ENCODE results near the gene ZNF518A.
A peak's percentile ranks its signal among the peaks of the same experiment; 100 is the strongest.

Gene ZNF518A, protein sequence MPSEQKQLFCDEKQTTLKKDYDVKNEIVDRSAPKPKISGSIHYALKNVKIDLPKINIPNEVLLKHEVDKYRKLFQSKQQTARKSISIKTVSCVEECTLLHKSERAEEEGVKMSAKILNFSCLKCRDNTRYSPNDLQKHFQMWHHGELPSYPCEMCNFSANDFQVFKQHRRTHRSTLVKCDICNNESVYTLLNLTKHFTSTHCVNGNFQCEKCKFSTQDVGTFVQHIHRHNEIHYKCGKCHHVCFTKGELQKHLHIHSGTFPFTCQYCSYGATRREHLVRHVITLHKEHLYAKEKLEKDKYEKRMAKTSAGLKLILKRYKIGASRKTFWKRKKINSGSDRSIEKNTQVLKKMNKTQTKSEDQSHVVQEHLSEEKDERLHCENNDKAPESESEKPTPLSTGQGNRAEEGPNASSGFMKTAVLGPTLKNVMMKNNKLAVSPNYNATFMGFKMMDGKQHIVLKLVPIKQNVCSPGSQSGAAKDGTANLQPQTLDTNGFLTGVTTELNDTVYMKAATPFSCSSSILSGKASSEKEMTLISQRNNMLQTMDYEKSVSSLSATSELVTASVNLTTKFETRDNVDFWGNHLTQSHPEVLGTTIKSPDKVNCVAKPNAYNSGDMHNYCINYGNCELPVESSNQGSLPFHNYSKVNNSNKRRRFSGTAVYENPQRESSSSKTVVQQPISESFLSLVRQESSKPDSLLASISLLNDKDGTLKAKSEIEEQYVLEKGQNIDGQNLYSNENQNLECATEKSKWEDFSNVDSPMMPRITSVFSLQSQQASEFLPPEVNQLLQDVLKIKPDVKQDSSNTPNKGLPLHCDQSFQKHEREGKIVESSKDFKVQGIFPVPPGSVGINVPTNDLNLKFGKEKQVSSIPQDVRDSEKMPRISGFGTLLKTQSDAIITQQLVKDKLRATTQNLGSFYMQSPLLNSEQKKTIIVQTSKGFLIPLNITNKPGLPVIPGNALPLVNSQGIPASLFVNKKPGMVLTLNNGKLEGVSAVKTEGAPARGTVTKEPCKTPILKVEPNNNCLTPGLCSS (N-terminal part only)

DNA sequence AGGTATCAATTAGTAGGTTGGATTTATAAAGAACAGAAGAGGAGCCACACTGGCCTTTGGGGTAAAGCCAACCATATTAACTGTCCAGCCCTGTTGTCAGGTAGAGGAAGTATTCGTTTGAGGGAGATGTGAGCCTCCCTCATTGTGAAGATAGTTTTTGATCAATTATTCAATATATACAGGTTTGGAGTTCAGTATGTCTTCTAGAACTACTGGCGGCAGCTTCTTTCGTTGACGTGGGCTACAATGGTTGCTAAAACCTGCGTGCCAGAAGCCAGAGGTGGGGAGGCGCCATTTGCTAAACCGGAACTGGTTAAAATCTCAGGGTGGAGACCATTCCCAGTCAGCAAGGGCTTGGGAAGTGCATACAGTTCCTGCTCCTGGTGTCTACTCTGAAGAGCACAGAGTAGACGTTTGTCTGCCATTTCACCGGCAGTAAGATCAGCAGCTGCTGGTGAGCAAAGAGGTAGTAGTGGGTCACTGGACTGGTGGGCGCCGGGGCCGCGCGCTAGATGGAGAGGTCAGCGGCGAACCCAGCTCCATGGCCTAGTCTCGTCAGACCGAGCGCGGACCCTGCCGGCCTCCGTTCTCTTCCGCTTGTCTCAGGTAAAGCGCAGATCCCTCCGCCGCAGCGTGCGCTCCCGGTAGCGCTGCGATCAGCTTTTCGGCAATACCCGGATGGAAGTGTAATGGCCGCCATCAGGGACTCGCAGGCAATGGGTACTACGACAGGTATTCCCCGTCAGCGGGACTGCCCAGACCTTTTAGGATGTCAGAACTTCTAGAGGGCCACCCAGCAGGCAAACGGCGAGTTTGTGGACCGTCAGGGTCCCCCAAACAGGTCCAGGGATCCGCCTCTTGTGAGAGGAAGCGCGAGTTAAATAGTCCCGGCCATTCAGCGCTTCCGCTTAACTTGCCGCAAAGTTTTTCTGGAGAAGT is at the start of gene ZNF518A:
Gene ZNF518A (plus strand): TSS at position 911 of the 939 bp plus-strand sequence. CDS start 26,026 bp downstream, outside the sequence.
- peak; percentile 92 to 97 for DNase-seq

DNA sequence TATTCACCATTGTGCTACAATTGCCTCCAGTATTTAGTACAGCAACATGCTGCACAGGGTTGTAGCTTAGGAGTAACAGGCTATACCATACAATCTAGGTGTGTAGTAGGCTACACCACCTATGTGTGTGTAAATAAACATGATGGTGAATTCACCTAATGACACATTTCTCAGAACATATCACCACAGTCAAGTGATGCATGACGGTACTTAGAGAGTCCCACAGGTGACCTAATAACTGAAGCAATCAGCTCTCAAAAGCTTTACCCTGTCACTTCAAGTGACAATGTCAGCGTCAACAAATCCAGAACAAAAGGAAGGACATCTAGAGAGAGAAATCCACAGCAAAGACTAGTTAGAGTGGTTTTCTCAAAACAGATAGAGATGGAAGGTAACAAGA is 47.9 kb upstream of the ZNF518A start:
- no peak for DNase-seq

DNA sequence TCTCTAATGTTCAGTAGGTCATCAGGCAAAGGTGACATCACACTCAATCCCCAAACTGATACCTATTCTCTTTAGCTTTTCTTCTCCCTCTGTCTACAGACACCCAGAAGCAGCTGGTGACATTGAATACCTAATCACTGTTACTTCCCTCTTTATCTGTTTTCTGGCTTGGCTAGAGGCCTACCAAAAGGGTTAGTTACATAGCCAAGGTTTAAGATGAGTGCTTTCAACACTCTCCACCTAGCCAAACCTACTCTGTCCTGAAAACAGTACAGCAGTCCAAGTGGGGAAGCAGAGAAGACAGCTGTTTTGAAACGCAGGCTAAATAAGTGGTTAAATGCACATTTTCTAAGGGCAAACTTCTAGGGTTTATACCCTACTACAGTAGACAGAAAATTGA is 47.3 kb upstream of the ZNF518A start:
- DNase-seq: no peak

DNA sequence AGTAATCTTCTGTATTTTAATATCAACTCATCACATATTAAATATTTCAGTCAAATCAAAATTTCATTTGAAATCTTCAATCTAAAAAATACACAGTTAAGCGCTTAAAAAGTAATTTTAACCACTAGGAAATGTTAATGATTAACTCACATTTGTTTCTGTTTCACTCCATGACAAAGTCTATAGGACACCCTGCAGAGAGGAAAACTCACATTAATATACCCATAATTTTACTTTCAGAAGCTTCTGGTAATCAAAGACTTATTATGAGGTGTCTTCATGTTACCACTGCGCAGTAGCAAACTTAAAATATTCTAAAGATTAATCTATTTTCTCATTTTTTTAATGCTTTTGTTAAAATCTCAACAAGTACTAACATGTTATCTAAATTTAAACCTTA is 41.0 kb upstream of the ZNF518A start:
- no peak for DNase-seq

DNA sequence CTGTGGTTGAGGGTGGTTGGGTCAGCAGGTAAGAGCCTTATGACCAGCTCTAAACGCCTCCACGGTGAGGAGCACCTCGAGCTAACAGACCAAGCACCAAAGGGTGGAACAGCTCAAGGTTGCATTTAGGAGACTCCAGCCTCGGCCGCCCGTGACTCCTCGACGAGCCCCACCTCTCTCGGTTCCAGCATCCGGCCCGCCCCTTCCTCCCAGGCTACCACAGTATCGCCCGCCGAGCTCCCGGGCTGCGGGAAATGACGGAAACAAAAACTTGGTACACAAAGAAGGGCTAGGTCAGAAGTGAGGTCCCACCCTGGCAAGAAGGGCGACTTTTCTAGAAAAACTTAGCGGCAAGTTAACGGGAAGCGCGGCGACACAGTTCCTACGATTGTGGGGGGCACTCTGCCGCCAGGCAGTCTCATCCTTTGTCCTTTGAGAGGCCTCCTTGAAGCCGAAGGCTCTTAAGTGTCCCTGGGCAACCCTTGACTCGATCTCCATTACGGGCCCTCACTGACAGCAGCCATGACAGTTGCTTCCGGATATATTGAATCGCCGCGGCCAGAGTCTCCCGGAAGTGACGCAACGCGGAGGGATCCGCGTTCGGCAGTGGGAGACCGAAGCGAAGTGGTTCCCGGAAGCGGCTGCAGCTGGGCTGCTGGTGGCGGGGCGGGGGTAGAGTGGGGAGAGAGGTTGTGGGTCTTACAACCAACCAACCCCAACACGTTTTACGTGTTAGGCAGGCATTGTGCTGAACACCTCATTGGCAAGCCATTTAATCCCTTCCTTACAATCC is 40.2 kb upstream of the ZNF518A start:
- peak; percentile 97 for DNase-seq

DNA sequence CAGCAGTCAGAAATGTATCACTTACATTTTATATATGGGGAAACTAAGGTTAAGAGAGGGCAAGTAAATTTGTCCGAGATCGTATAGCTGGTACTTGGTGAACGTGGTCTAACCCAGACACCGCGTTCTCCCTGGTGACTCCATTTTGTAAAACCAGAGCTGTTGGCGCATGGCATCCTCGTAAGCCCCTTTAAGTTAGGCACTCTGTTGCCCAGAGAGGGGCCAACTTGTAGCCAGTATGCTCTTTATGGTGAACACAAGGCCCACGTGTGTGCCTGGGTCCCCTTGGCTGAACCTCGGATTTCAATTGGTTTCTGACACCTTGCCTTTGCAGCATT is 39.7 kb upstream of the ZNF518A start:
- no peak for DNase-seq

DNA sequence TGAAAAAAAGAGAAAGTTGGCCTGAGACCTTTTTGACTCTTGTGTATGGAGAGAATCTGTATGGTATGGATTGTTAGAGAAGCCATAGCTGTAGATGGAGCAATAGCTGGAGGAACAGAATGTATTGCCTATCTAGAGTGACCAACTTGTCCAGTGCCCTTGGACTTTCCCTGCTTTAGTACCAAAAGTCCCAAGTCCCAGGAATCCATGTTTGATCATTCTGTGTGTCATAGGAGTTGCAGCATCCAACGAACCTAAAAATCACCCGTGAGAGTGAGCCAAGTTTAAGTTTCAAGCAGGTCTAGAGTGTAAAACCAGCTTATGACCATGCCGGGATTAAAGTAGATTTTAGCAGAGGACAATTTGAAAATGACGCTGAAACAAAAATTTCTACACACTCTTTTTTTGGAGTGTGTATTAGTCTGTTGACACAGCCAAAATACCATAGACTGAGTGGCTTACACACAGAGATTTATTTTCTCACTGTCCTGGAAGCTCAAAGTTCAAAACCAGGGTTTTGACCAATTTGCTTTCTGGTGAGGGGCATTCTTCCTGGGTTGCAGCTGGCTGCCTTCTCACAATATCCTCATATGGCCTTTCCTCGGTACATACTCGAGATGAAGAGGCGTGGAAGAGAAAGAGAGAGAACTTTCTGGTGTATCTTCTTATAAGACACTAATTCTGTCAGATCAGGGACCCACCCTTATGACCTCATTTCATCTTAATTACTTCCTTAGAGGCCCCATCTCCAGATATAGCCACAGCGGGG is 36.9 kb upstream of the ZNF518A start:
- DNase-seq: no peak

DNA sequence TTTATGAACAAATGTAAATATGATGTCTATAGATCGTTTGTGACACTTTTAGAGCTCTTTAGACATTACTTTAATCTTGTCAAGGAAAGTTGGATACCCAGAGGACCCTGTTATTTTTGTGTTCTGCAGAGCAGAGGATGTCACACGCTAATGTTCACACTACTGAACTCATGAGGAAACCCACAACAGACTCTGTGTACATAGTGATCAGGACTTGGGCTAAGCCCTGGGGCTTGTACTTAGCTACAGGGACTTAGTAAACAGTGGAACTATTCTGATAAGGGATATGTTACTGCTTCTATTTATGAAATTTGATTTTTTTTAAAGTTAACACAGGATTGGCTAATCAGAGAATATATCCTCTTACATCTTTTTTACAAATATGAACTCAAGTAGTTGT is 36.1 kb upstream of the ZNF518A start:
- DNase-seq: no peak

DNA sequence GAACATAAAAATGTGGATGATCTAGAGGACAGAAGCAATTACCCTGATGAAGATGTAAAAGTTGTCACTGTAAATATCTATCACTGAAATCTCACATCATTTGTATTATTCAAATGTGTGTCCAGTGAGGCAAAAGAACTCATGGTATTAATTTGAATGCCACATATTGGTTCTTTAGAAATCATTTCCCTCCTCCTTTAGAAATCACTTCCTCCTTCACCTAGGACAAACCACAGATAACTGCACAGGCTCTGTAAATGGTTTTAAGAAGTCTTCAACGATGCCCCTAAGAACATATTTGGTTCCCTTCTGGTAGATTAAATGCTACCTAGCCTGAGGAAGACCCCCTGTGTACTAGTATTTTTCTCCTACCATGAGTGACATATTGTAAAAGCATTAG is 33.1 kb upstream of the ZNF518A start:
- DNase-seq: no peak

DNA sequence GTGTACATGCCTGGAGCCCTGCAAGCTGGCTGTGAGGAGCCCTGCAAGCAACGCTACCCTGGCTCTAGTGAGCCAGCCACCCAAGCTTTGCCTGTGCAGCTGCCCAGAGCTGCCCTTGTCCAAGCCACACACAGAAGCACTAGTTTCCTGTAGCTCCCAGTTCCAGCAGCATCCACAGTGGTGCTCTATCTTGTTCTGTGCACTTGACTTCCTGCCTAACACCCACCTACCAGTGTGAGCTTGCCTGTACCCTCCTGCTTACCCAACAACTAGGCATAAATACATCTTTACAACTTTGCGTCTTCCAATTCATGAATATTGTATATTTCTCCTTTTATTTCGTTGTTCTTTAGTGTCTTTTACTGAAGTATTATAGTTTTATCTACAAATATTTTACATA is 32.2 kb upstream of the ZNF518A start:
- DNase-seq: peak; percentile 47 to 57

DNA sequence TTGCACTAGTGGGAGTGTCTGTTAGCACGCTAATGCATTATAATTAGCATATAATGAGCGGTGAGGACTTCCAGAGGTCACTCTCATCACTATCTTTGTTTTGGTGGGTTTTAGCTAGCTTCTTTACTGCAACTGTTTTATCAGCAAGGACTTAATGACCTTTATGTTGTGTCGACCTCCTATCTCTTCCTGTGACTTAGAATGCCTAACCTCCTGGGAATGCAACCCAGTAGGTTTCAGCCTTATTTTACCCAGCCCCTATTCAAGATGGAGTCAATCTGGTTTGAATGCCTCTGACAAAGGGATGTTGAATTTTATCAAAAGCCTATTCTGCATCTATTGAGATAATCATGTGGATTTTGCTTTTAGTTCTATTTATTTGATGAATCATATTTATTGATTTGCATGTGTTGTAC is 22.5 kb upstream of the ZNF518A start:
- no peak for DNase-seq

DNA sequence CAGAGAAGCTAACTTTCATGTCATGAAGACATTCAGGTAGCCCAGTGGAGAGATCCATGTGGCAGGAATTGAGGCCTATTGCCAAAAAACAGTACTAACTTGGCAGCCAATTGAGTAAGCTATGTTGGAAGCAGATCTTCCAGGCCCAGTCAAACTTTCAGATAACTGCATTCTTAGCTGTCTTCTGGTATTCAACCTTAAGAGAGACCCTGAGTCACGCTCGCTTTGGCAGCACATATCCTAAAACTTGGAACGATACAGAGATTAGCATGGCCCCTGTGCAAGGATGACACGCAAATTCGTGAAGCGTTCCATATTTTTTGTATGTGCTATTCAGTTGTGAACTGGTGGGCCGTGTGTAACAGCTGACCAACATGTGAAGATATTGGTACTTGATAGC is 17.6 kb upstream of the ZNF518A start:
- no peak for DNase-seq

DNA sequence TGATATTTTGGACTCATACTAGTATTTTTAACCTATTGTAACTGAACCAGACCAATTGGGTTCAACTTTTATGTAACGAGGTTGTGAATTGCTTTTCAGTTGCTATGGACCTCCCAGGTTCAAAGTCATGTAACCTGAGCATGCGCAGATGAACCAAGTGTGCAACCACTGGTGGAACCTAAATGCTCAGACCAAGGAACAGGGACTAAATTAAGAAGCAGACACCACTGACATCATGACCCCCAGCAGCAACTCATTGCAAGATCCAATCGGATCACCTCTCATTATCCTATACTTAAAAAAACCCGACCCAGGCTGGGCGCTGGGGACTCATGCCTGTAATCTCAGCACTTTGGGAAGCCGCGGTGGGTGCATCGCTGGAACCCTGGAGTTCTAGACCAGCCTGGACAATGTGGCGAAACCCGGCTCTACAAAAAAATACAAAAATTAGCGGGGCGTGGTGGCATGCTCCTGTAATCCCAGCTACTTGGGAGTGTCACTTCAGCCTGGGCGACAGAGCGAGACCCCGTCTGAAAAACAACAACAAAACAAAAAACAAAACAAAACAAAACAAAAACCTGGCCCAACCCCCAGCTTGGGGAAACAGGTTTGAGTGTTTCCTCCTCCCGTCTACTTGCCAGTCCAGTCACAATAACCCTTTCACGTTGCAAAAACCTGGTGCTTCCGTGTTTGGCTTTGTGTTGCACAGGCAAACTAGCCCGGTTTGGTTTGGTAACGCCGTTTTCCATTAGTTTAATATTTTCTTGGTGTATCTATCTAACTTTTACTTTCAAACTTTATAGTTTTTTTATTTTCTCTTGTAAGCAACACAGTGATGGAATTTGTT is 11.3 kb upstream of the ZNF518A start:
- DNase-seq: no peak

DNA sequence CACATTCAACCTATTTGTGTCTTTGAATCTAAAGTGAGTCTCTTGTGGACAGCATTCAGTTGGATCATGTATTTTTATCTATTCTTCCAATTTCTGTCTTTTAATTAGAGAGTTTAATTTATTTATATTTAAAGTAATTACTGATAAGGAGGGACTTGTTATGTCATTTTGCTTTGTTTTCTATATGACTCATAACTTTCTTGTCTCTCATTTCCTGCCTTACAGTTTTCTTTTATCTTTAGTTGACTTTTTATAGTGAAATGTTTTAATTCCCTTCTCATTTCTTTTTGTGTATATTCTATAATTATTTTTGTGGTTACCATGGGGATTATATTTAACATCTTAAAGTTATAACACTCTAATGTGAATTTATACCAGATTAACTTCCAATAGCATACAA is 7.3 kb upstream of the ZNF518A start:
- no peak for DNase-seq

DNA sequence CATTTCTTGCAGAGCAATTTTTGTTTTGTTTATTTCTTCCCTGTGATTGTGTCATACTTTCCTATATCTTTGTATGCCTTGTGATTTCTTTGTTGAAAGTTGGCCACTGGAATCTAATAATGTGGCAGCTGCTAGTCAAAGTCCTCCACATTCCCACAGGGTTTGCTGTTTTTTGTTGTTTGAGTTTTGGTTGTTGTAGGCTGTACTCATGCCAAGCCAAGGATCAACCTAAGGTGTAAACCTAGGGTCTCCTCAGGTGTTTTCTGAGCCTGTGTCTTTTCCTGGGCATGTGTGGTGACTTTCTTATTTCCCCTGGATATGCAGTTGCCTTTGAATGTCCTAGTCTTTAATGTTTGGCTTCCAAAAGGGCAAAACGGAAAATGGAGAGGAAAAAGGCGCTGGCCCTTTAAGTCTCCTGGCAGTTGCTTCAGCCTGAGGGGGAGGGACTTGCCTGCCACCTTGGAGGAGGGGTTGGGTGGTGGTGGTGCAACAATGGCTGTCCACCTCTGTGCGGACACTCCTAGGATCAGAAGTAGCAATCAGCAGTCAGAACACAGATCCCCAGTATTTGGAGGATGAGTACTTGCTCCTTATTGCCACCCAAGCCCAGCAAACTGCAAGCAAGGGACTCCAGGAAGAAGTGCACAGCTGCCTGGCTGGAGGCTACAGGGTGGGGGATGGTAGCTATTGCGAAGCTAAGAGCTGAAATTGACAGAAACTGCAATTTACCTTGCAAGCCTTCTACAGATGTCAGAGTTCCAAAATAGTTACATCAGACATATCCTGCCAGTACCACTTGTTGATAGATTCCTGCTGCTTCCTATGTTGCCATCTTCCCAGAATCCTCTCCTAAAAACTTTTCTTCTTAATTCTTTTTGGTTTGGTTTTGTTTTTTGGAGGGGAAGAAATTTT is 5.6 kb upstream of the ZNF518A start:
- peak; percentile 90 for DNase-seq

DNA sequence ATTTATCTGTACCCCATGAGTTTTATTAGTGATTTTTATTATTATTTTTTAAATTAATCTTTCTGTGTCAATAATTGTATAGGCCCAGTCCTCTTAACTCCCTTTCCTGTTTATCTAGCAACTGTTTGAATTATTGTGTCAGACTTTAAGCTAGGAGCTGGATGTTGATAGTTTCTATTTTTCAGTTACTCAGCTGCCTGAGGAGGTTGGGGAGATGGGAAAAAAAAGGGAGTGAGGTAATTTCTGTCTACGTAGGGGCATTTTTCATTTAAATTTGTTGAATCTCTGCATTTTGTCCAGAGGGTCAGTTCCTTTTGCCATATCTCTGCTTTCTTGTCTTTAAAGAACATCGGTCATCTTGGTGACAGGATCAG is 5.0 kb upstream of the ZNF518A start:
- peak; percentile 55 to 63 for DNase-seq

DNA sequence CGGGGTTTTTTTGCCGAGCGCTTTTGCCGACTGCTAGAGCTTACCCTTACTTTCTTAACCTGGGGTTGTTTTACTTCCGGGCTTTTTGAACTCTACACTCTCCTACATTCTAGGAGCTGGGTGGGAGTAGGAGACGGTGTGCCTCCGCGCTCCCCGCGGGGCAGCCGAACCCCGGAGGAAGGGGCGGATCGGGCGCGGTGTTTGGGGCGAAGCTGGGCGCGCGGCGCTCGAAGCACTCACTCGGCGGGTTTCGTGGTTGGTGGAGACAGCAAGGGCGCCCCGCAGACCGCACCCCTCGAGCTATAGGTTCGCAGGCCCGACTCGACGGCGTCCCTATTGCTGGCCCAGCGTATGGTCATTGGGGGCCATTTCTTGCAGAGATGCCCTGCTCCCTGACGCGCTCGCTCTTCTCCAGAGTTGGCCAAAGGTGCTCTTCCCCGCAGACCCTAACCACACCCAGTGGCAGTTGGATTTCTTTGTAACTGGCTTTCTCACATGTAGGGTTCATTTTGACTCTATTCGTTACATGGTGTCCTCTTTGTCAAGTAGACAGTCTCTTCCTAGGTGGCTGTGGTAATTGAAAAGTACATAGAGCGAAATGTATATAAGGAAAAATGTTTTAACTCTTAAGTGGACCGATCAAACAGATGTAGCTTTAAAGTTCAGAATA is 364 bp downstream of the ZNF518A start:
- DNase-seq: peak; percentile 97 to 98

DNA sequence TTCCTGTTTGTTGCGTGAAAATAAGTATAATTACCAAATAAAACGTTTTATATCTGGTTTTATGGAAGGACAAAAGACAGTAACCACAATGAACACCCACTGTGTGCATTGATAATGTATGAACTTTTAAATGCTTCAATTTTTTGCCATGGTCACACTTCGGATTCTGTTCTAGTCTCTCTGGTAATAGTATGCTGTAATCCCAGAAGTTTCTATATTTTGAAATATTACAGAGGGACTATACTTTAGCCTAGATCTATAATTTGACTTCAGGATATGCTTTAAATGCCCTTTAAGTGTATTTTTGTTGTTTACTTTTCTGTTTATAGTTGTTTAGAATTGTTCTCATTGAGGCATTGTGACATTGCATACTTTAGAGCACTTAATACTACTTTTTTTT is 1.5 kb downstream of the ZNF518A start:
- no peak for DNase-seq

All from Kasumi-1 (cell line).